IMR-90 (cell line): Measurements from ENCODE around the gene TACC2. TPM values are rescaled to one million over a fixed set of nuclear protein-coding genes. Genes with fewer than 3 reads are reported as not detected.
"Not testable (repeated sequence)": the region's sequence is repeated elsewhere in the genome, so short reads cannot be mapped to it uniquely, and the experiment has no call there.

Source experiments
- ATAC-seq: fragments of 200-7000 bp; cut with Tn5 transposase; 2 replicates; pipeline ENCODE4 v1.9.1; 2020; ENCODE audit warnings: low read depth, mild to moderate bottlenecking, moderate library complexity
- BruUV-seq: library from RNA; stranded (reverse); fragments of 400-500 nt; replicated peaks from 2 replicates; lab custom pipeline; 2021; lab: Mats Ljungman, UMichigan
- CTCF ChIA-PET: fragments of 300-600 bp; formaldehyde crosslinking; extraction: SDS; loops from one replicate; lab custom pipeline; 2021; ENCODE audit warnings: antibody characterized with exemption; lab: Yijun Ruan, JAX
- POLR2A ChIA-PET: fragments of 300-600 bp; sonication (Branson Sonifier 250); formaldehyde crosslinking; loops from one replicate; lab custom pipeline; 2022; ENCODE audit warnings: antibody characterized with exemption; ENCODE audit not compliant: unreplicated experiment; lab: Charles Lee
- DNase-seq: peaks from one replicate; pipeline ENCODE4 v3.0.0; 2013
- H2AFZ ChIP-seq: replicated peaks from 2 replicates; pipeline ENCODE3; 2013; ENCODE audit warnings: low read length, mild to moderate bottlenecking; ENCODE audit not compliant: poor library complexity
- H2AK5ac ChIP-seq: 2 replicates; pipeline ENCODE4 v1.6.1; 2013; ENCODE audit warnings: low read depth, low read length, inconsistent platforms
- H2AK9ac ChIP-seq: replicated peaks from 2 replicates; pipeline ENCODE3; 2013; ENCODE audit warnings: mild to moderate bottlenecking, low read depth, low read length, moderate library complexity; ENCODE audit not compliant: poor library complexity
- H2BK120ac ChIP-seq: 2 replicates; pipeline ENCODE4 v1.6.1; 2013; ENCODE audit warnings: low read depth, low read length, inconsistent platforms
- H2BK15ac ChIP-seq: 3 replicates; pipeline ENCODE4 v1.6.1; 2013; ENCODE audit warnings: low read depth, low read length, inconsistent platforms
- H2BK20ac ChIP-seq: 2 replicates; pipeline ENCODE4 v1.6.1; 2013; ENCODE audit warnings: low read depth, mild to moderate bottlenecking, inconsistent platforms, low read length, moderate library complexity
- H2BK5ac ChIP-seq: 2 replicates; pipeline ENCODE4 v1.6.1; 2013; ENCODE audit warnings: mild to moderate bottlenecking, low read depth, low read length, inconsistent platforms; ENCODE audit not compliant: poor library complexity, severe bottlenecking
- H3K14ac ChIP-seq: replicated peaks from 2 replicates; pipeline ENCODE4 v1.6.1; 2013; ENCODE audit warnings: low read depth, low read length, inconsistent platforms
- H3K18ac ChIP-seq: 2 replicates; pipeline ENCODE4 v1.6.1; 2013; ENCODE audit warnings: low read depth, low read length, control low read depth
- H3K23ac ChIP-seq: 2 replicates; pipeline ENCODE4 v1.6.1; 2013; ENCODE audit warnings: low read depth, low read length, inconsistent platforms
- H3K27ac ChIP-seq: 2 replicates; pipeline ENCODE4 v1.5.1; 2013; ENCODE audit warnings: mild to moderate bottlenecking, control low read depth, low read length; ENCODE audit not compliant: insufficient read depth
- H3K27me3 ChIP-seq: 2 replicates; pipeline ENCODE4 v1.6.1; 2013; ENCODE audit warnings: low read length; ENCODE audit not compliant: control insufficient read depth, insufficient read depth
- H3K36me3 ChIP-seq: 2 replicates; pipeline ENCODE4 v1.6.1; 2013; ENCODE audit warnings: low read length, mixed read lengths; ENCODE audit not compliant: control insufficient read depth, insufficient read depth
- H3K4ac ChIP-seq: 2 replicates; pipeline ENCODE4 v1.6.1; 2013; ENCODE audit warnings: low read depth, low read length, inconsistent platforms
- H3K4me1 ChIP-seq: 2 replicates; pipeline ENCODE4 v1.6.1; 2013; ENCODE audit warnings: low read length, mixed read lengths; ENCODE audit not compliant: control insufficient read depth, insufficient read depth
- H3K4me2 ChIP-seq: 2 replicates; pipeline ENCODE4 v1.6.1; 2013; ENCODE audit warnings: low read depth, mild to moderate bottlenecking, control low read depth, low read length, moderate library complexity
- H3K4me3 ChIP-seq: 2 replicates; pipeline ENCODE4 v1.5.1; 2013; ENCODE audit warnings: low read depth, mild to moderate bottlenecking, control low read depth, low read length, moderate library complexity; ENCODE audit not compliant: insufficient read depth
- H3K56ac ChIP-seq: 2 replicates; pipeline ENCODE4 v1.6.1; 2013; ENCODE audit warnings: low read length, inconsistent platforms; ENCODE audit not compliant: insufficient read depth; ENCODE audit errors: extremely low read depth
- H3K79me1 ChIP-seq, 2 experiments: 2 replicates each; pipeline ENCODE4 v1.6.1; 2013; ENCODE audit warnings: low read length in 2 of 2, inconsistent platforms in 1 of 2, low read depth in 1 of 2
- H3K9ac ChIP-seq: 2 replicates; pipeline ENCODE4 v1.6.1; 2013; ENCODE audit warnings: low read depth, low read length, control low read depth
- H3K9me1 ChIP-seq: 2 replicates; pipeline ENCODE4 v1.6.1; 2013; ENCODE audit warnings: low read length, inconsistent platforms; ENCODE audit not compliant: insufficient read depth
- H3K9me3 ChIP-seq: 2 replicates; pipeline ENCODE4 v1.6.1; 2013; ENCODE audit warnings: low read length; ENCODE audit not compliant: control insufficient read depth, insufficient read depth
- H4K20me1 ChIP-seq: 2 replicates; pipeline ENCODE4 v1.6.1; 2013; ENCODE audit warnings: low read length, inconsistent platforms; ENCODE audit not compliant: insufficient read depth
- H4K5ac ChIP-seq: 2 replicates; pipeline ENCODE4 v1.6.1; 2013; ENCODE audit warnings: mild to moderate bottlenecking, low read depth, low read length, control low read depth
- H4K8ac ChIP-seq, 2 experiments: 2 replicates each; pipeline ENCODE4 v1.6.1; 2013; ENCODE audit warnings: low read depth in 2 of 2, low read length in 2 of 2, control low read depth in 1 of 2, inconsistent platforms in 1 of 2
- H4K91ac ChIP-seq: 2 replicates; pipeline ENCODE4 v1.6.1; 2013; ENCODE audit warnings: low read depth, low read length, inconsistent platforms; ENCODE audit not compliant: insufficient read depth
- WGBS, 2 experiments: methylation state at CpG; one replicate each; pipeline versions ENCODE4 v1.1.5 to v1.1.7; 2013; ENCODE audit warnings: missing lambda C conversion rate in 2 of 2; ENCODE audit not compliant: insufficient read length in 1 of 2; ENCODE audit errors: extremely low coverage in 2 of 2; 5-methylcytosine and 5-hydroxymethylcytosine counted together
- dilution Hi-C: fragments of 300-500 bp; cut with HindIII; formaldehyde crosslinking; loops from one replicate; pipeline ENCODE4 v1.14.3; 2018; ENCODE audit warnings: low sequenced_read_pairs; ENCODE audit not compliant: unreplicated experiment
- in situ Hi-C: fragments of 300-500 bp; cut with MboI; formaldehyde crosslinking; loops from 3 replicates; pipeline ENCODE4 v1.14.3; 2019; ENCODE audit warnings: low sequenced_read_pairs, inconsistent platforms, mixed read lengths
- intact Hi-C: fragments of 100-400 bp; cut with micrococcal nuclease; formaldehyde crosslinking; loops from 2 replicates; pipeline ENCODE4 v1.10.0; 2022
- polyA plus RNA-seq, 3 experiments: library from polyadenylated mRNA; depleted of rRNA; stranded (reverse); fragments of >200 nt; gene quantifications; 2 replicates each; pipeline ENCODE4 v1.2.3, GENCODE V29; 2012; ENCODE audit warnings: low replicate concordance in 1 of 3
- total RNA-seq: library from RNA; depleted of rRNA; stranded (reverse); fragments of >200 nt; gene quantifications from 2 replicates; pipeline ENCODE4 v1.2.3, GENCODE V29; 2012

The TACC2 gene
- total and polyA plus RNA-seq, 2 of the 4 experiments (the other 2 are of a cell fraction) = 2.9 to 15.4 TPM

DNA sequence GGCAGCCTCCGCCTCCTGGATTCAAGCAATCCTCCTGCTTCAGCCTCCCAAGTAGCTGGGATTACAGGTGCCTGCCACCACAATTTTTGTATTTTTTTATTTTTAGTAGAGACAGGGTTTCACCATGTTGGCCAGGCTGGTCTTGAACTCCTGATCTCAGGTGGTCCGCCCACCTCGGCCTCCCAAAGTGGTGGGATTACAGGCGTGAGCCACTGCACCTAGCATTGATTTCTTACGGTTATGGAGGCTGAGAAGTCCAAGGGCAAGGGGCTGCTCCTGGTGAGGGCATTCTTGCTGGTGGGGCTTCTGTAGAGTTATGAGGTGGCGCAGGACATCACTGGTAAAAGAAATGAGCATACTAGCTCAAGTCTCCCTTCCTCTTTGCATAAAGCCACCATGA, 86.9 kb downstream of the TACC2 start:
- H3K27ac ChIP-seq, CTCF ChIA-PET, H2BK15ac ChIP-seq, H3K27me3 ChIP-seq, H2BK120ac ChIP-seq, H3K4me2 ChIP-seq, H3K14ac ChIP-seq, intact Hi-C loops, H4K5ac ChIP-seq, H3K36me3 ChIP-seq, H3K18ac ChIP-seq, H2BK20ac ChIP-seq, in situ Hi-C loops, H4K91ac ChIP-seq, H3K23ac ChIP-seq, H2BK5ac ChIP-seq, H4K8ac ChIP-seq, H3K4me3 ChIP-seq, POLR2A ChIA-PET, H2AK9ac ChIP-seq, ATAC-seq, H4K20me1 ChIP-seq, H3K4ac ChIP-seq, H3K9me1 ChIP-seq, H2AK5ac ChIP-seq, H3K79me1 ChIP-seq, BruUV-seq, DNase-seq, H3K9me3 ChIP-seq, H3K9ac ChIP-seq, H3K4me1 ChIP-seq, H2AFZ ChIP-seq, H3K56ac ChIP-seq, dilution Hi-C loops: not testable (repeated sequence)
- 93% methylated on average over 3 of the region's 6 CpGs; no CpG with 5 or more reads in 1 of the 2 experiments for WGBS, 2 experiments
